Stimulated activated CD4-positive, alpha-beta T cell treated with anti-CD3 and anti-CD28 coated beads, Interleukin-4, amount 100 ng/mL, for 24 hours (primary cell): ENCODE data around the gene MACO1.
"Not testable (repeated sequence)": the region's sequence is repeated elsewhere in the genome, so short reads cannot be mapped to it uniquely, and the experiment has no call there.

Source experiments
- DNase-seq: peaks from one replicate; pipeline ENCODE4 v3.0.0-alpha.2; 2020

MACO1 gene, protein sequence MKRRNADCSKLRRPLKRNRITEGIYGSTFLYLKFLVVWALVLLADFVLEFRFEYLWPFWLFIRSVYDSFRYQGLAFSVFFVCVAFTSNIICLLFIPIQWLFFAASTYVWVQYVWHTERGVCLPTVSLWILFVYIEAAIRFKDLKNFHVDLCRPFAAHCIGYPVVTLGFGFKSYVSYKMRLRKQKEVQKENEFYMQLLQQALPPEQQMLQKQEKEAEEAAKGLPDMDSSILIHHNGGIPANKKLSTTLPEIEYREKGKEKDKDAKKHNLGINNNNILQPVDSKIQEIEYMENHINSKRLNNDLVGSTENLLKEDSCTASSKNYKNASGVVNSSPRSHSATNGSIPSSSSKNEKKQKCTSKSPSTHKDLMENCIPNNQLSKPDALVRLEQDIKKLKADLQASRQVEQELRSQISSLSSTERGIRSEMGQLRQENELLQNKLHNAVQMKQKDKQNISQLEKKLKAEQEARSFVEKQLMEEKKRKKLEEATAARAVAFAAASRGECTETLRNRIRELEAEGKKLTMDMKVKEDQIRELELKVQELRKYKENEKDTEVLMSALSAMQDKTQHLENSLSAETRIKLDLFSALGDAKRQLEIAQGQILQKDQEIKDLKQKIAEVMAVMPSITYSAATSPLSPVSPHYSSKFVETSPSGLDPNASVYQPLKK

DNA sequence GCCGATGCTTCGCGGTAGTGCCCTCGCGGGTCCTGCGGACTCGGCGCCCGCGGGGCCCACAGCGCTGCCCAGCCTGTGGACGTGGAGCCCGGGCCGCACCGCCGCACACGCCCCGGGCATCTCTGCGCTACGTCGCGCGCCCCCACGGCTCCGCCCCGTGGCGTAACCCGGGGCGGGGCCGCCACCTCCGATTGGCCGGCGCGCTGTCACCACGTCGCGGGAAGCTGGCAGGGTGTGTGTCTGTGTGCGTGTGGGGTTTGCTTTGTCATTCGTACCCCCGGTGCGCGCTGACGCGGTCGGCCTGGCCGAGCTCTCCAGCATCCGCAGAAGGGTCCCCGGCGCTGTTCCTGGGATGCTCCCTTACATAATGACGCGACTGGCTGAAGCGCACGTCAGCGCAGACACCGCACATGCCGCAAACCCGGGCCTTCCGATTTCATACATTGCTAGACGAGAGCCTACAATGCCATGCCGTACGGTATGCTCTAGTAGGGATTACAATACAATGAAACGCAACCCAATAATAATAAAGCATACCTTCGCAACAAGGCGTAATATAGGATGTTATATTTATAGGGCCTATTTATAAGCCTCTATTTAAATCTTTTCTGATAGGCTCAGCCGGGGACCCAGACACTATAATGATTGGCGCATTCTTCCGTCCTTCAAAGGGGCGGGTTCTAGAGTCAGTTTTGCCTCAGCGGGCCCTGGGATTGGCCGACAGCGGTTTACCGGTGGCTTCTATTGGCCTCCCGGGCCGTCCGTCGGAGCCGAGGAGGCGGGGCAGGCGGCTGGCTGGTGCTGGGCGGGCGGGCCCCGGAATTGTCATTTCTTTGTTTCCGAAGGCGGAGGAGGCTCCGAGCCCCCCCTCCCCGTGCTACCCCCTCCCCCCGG is at the start of gene MACO1:
MACO1 (plus strand) TSS at position 825 of the 894 bp plus-strand sequence. CDS start 202 bp downstream, outside the sequence.
- peak; percentile 97 for DNase-seq

DNA sequence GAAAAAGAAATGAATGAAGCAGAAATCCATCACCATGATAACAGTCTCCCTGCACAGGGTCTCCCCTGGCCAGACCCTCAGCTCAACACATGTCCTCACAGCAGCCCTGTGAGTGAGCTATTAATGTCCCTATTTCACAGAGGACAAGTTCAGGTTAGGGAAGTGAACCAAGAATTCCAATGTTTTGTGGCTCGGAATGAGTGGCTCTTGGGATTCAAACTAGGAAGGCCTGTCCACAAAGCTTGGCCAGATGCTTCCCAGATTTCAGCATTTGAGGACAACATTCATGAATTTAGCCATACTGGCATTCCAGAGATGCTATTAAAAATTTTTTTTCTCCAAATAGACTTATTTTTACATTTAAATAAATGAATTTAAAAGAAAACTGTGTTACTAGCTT is 48.2 kb upstream of the MACO1 start:
- not testable (repeated sequence) for DNase-seq

DNA sequence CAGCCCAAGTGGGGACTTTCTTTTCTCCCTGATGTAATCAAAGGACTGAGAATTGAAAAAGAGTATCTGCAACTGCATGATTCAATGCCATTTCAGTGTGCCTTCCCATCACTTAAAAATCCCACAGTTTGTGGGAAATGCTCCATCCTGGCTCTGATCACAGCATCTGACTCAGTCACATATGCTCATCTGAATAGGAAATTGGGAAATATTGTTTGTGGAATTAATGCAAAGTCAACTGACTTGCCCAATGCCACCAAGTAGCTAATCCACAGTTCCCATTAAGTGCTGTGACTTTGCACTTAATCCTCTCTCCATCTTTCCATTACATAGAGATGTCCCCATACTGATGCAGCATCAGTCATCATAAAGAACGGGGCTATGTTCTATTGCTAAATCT is 47.6 kb upstream of the MACO1 start:
- DNase-seq: not testable (repeated sequence)

DNA sequence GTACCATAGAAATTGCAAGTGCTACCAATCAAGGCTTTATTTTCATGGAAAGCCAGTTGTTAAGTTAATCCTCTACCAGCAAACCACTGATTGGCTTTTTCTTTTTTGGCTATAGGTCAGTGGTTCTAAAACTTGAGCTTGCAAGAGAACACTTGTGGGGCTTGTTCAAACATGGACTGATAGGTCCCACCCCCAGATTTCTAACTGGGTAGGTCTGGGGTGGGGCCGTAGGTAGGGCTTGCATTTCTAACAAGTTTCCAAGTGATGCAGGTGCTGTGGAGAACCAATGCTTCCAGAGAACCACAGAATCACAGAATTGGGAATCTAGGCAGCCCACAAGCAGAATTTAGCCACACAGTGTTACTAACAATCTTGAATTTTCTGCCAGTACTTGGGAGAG is 46.8 kb upstream of the MACO1 start:
- DNase-seq: not testable (repeated sequence)

DNA sequence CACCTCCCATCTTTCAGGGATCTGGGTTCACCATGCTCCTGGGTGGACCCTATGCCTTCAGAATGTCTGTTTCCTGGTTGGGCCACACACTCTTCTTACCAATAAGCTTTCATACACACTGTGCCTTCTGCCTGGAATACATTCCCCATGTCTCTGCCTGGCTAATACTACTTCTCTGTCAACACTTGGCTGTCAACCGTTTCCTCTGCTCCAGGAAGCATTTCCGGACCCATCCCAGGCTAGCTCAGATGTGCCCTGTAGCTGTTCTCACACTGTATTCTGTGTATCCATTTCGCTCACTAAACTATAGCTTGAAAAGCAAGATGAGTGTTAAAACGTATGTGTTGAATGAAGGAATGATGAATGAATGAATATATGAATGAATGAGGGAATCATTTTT is 43.6 kb upstream of the MACO1 start:
- DNase-seq: not testable (repeated sequence)

DNA sequence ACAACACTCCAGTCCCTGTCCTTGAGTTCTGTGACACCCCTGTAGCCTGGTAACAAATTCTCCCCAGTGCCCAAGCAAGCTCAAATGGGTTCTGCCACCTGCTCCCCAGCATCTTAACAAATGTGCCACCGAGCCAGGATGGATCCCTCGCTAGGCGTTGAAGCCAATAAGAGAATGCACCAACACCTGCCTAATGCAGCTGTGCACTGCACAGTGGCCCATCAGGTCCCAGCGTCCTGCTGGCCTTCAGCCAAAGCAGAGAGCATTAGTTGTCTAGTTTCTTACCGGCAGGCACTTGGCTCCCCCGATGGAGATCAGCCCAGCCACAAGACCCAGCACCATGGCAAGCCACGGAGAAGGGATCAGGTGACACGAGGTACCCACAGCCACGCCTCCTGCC is 42.0 kb upstream of the MACO1 start:
- not testable (repeated sequence) for DNase-seq

DNA sequence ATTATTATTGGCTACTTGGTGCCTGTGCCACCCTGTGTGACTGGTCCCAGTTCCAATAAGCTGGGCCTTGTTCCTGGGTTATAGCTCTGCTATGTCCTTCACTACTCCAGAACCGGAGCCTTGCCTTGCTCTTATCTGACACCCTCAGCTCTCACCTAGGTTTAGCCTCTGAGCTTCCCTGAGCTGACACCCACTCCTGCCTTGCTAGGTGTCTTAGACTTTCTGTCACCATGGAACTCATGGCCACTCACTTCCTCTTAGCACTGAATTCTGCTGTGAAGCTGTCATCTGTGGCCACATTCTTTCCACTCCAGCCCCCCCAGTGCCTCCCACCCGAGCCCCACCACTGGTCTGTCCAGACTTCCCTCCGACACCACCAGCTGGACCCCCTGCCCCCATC is 41.0 kb upstream of the MACO1 start:
- not testable (repeated sequence) for DNase-seq

DNA sequence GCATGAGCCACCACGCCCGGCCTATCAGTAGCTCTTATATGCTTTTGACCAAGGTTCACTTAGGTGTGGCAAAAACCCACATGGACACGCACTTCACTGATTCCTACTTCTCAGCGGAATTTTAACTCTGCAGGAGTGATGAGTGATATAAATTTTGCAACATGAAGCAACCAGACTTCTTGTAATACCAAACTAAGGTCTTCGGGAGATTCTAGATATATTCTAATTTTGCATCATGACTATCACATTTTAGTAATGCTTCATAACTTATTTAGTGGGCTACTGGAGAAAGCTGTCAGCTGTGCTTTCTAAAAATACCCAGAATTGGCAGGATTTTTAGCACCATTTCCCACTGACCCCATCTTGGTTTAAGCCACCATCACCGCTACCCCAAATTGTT is 37.9 kb upstream of the MACO1 start:
- DNase-seq: no peak

DNA sequence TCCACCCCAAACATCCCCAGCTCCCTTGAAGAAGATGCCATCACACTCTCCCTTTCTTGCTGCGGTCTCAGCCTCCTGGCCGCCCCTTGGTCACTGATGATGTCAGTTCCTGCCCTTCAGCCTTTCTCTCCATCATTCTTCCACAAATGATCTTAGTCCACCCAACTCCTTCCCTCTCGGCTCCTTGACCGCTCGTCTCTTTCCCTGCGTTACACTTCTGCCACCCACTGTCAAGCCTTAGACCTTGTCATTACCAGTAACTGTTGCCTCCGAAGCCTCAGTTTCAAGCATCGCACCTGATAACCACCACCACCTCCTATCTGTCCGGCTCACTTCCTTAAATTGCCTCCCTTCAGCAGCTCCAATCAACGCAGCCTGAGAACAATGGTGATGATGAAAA is 33.1 kb upstream of the MACO1 start:
- DNase-seq: not testable (repeated sequence)

DNA sequence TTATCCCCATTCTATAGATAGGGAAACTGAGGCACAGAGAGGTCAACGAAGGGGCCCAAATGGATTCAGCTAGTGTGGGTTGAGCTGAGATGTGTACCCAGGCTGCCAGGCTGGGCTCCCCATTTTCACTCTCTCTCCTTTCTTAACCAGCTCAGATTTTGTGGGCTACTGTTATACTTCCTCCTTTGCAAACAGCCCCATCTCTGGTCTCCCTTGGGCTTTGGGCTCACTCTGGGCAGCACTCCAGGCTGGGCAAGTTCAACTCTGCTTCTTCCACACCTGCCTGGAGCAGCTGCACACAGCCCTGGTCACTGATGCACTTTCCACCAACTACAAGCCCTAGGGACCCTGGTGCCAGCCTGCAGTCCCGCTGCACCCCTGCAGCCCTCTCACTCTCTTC is 32.6 kb upstream of the MACO1 start:
- DNase-seq: not testable (repeated sequence)

DNA sequence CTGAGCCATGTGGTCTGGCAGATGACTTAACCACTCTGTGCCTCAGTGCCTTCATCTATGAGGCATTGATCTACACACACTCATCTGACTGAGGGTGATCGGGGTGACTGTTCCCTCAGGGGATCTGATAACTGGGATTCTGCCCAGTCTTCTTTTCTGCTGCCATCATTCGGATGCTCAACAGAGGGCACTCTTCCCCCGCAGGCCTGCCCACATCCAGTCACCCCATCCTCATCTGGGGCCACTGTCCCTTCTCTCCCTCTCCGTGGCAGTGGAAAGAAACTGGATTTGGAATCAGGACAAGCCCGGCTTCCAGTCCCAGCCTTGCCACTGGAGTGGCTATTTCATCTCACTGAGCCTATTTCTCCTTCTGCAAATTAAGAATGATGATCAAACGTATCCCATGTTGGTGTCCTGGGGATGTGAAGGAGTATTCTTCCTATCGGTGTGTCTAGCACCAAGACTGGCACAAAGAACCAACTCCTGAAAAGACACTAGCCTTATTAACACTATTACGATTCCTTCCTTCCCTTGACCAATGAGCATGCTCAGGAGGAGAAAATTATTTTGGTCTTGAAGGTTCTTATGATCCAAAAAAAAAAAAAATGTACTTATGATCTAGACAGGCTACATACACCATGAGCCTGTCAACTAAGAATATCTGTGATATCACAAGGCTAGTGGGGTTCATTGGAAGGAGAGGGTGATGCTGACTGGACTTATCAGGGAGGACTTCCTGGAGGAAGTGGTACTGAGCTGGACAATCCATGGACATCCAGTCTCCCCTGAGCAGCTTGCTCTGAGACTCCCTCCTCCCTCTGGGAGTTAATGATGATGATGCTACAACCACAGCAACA is 27.5 kb upstream of the MACO1 start:
- DNase-seq: peak; percentile 9

DNA sequence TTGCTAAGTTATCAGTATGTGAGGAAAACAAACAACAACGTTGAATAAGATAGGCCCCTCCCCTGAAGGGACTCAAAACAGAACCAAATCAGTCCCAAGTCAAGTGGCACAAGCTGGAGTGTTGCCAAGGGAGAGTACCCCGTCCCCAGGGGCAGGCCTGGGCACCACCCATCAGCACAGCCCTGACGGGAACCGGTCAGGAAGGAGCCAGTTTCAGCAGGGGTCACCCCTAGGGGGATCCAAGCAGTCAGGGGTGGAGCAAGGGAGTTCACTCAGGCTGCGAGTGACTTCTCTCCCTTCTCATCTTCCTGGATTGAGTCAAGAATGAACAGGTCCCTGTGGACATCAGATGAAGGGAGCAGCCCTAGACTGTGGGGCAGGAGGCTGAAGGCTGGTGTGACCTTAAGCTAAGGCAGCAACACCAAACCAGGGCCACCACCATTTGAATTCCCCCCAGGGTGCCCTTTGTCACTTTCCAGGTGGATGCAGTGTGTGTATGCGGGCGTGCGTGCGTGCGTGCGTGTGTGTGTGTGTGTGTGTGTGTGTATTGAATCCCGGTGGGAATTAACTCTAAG is 24.9 kb upstream of the MACO1 start:
- not testable (repeated sequence) for DNase-seq

DNA sequence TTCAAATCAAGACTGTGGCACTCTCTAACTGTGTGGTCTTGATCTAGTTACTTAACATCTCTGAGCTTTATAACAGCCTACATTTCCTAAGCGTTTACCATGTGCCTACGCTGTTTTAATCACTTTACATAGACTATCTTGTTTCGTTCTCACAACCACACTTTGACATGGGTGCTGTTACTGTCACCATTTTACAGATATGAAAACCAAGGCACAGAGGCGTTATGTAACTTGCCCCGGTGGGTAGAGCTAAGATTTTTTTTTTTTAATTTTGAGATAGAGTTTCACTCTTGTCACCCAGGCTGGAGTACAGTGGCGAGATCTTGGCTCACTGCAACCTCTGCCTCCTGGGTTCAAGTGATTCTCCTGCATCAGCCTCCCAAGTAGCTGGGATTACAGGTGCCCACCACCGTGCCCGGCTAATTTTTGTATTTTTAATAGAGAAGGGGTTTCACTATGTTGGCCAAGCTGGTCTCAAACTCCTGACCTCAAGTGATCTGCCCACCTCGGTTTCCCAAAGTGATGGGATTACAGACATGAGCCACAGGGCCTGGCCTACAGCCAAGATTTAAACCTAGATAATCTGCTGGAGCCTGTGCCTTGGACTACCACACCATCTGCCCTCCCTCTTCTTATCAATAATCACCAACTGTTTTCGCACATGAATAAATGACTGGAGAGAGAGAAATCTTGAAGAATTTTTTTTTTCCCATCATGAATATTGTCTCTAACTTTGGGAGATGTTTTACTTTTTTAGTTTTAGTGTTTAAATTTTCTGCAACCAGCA is 20.9 kb upstream of the MACO1 start:
- not testable (repeated sequence) for DNase-seq

DNA sequence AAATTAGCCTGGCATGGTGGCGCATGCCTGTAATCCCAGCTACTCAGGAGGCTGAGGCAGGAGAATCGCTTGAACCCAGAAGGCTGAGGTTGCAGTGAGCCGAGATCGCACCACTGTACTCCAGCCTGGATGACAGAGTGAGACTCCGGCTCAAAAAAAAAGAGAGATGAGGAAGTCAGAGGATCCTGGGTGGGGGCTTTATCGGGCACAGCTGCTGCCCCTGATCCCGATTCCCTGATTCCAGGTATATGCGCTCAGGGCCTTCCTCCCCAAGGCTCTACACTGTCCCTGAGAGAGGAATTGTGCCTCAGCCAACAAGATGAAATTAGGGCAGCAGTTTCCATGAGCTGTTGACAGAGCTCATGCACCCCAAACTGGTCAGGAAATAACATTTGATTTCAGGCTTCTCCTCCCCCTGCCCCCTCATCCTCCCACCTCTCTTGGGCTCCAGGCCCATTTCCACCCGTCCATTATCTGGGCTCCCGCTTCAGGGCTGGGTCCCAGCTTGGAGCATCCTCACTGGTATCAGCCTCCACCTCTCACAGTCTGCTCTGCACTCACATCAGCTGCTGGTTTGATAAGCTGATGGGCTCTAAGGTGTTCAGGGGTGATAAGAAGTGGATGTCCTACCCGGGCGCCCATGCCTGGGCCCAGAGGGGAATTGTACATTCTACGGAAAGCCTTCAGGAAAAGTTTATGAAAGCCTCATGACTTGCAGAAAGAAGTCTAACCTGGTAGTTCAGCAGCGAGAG is 17.6 kb upstream of the MACO1 start:
- DNase-seq: not testable (repeated sequence)

DNA sequence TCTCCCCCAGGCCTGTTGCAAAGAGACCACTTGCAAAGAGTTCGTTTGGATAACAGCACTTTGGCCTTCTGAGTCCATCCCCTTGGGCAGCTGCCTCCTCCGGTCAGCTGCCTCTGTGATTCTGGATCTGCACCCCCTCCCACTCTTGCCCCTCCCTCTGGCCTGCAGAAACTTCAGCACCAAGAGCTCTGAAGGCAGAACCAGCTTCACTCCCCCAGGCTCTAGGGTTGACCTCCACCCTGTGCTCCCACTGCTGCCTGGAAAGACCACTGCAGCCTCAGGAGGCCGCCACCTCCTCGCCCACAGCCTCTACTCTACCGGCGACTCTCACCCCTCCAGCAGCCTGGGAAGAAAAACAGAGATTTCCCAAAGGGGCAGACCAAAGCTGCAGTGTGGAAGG is 16.5 kb upstream of the MACO1 start:
- not testable (repeated sequence) for DNase-seq

DNA sequence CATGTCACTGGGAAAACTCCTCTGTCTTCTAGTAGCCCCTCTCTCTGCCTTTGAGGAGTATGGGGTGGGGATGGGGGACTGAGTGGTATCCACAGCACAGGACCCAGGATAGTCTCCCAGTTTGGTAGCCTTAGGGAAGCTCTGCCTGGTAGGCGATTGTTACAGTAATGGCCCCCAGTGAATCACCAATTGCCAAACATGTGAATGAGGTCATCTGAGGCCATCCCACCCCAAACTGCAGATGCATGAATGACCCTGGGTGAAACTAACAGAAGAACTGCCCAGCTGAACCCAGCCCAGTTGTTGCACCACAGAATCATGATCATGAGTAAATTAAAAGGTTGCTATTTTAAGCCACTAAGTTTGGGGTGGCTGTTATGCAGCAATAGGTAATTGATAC is 16.1 kb upstream of the MACO1 start:
- not testable (repeated sequence) for DNase-seq

DNA sequence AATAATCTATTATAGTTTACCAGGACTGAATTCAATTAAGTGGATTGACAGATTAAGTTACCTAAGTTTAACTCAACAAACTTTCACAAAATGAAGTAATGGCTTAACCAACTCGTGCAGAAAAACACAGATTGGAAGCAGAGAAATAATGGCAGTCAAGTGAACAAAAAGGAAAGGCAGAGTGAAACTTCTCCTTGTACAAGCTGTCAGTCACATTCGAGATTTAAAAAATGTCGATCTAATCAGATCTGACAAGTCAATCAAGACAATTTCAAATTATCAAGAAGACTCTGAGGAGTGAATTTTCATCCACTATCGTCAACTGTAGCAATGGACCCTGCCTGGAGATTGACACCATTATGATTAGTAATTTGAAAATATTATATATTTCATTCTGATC is 13.4 kb upstream of the MACO1 start:
- not testable (repeated sequence) for DNase-seq

DNA sequence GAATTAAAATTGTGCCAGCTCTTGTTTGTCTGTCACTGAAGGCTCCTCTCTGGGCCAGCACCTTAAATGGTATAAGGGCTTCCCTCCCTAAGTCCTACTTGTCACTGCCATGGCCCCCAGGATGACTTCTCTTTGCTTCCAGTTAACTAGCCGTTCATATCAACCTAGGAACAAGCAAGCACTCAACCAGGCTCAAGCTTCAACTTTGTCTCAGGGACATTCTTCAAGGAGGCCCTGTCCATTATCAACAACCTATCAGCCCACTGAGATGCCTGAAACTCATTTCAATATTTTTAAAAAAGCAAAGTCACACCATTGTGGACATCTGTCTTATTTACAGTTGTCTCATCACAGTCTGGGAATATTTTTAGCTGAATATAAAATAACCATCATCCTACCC is 11.4 kb upstream of the MACO1 start:
- DNase-seq: not testable (repeated sequence)

DNA sequence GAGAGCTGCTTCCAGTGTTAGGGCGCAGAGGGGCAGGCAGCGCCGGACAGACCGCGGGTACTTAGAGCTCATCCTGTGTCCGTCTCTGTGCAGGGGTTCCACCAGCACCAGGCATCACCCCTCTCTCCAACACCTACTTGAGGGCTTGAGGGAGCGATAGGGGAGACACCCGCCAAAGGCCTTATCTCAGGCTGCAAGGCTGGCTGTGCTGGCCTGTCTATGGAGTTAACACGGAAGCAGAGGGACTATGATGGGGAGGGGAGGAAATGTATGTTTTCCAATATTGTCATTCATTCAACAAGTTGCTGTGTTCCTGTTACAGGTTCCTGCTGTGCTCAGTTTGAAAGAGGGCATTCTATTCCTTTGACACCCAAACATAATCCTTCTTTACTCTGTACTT is 10.0 kb upstream of the MACO1 start, which contains the start of gene RHCE:
RHCE (minus strand) TSS at position 111 of the 400 bp plus-strand sequence; CDS start at position 72, 39 bp downstream.
- DNase-seq: not testable (repeated sequence)

DNA sequence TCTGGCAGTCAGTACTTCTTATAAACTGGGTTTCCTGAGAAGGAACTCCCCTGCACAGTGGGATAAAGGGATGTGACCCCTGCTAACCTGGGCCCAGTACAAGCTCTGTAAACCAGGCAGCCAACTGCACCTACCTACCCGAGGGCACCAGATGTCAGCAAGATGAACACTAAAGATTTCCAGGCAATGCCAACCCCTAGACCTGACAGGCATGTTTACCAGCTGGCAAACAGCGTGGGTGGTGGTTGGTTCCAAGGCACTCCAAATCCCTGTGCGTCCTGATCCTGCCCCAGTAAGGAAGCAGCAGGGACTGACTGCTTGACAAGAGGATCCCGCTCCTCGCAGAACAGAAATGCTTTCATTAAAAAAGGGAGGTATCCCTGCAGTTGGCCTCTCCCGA is 7.5 kb upstream of the MACO1 start:
- DNase-seq: not testable (repeated sequence)
